Left renal cortex interstitium (tissue), 4 donors: ENCODE measurements around the gene KREMEN1. TPM values are rescaled to one million over a fixed set of nuclear protein-coding genes. Genes with fewer than 3 reads are reported as not detected.
"Not testable (repeated sequence)": the region's sequence is repeated elsewhere in the genome, so short reads cannot be mapped to it uniquely, and the experiment has no call there.

Experiments used
- DNase-seq, 4 donors: peaks; one replicate each; pipeline ENCODE4 v3.0.0-alpha.2; 2013; ENCODE audit warnings: low read depth in 4 of 4, low spot score in 2 of 4, missing footprints in 1 of 4
- polyA plus RNA-seq, 4 donors: library from polyadenylated mRNA; unstranded; fragments of 120-200 nt; gene quantifications; one replicate each; pipeline ENCODE4 v1.2.1, GENCODE V29; 2013; ENCODE audit not compliant: insufficient read length in 4 of 4

The KREMEN1 gene
- polyA plus RNA-seq, 4 donors, result 23.5 to 24.9 (median 24.6) TPM

- no peak for DNase-seq
These were observed 24.2 kb downstream of the KREMEN1 start for GRCh38 chr22:29096736-29097669.

- no peak for DNase-seq
These were observed 25.5 kb downstream of the KREMEN1 start for GRCh38 chr22:29098296-29098695.

GRCh38 chr22:29102300-29102699 lies 29.5 kb downstream of the KREMEN1 start:
- no peak for DNase-seq

GRCh38 chr22:29103121-29103520 lies 30.3 kb downstream of the KREMEN1 start:
- DNase-seq, result no peak

GRCh38 chr22:29105468-29105867 lies 32.6 kb downstream of the KREMEN1 start:
- no peak for DNase-seq

DNA sequence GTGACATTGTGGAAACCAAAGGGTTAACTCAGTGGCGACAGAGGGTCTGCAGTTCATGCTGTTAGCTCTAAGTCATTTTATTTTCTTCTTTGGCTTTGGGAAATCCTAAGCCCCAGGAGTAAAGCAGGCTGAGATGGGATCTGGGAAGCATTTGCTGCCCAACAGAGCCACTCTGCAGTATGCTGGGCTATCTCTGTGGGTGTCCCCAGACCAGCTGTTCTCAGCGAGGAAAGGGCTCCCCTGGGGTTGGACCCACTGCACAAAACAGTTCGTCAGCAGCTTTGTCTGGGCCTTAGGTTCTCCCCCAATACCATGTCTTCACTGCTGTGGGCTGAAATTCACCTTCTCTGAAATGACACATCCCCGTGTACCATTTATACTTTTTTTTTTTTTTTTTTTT lies 34.0 kb downstream of the KREMEN1 start:
- no peak for DNase-seq

GRCh38 chr22:29108137-29108536 lies 35.3 kb downstream of the KREMEN1 start:
- DNase-seq, result no peak

DNA sequence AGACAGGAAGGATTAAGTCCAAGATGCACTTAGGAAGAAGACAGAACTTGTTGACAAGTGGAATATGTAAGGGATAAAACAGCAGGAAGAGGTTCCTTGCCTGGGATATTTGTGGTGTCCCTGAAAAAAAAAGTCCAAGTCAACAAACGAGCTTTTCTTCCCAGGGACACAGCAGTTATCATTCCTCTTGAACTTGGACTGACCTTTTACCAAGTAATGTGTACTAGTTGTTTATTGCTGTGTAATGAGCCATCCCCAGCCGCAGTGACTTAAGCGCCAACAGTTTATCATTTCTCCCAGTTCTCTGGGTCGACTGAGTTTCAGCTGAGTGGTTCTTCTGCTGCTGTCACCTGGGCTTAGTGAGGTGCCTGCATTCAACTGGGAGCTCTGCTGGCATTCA lies 37.0 kb downstream of the KREMEN1 start:
- DNase-seq, result peak in 3 of 4 donors; percentile 45 to 57 (median 51)

DNA sequence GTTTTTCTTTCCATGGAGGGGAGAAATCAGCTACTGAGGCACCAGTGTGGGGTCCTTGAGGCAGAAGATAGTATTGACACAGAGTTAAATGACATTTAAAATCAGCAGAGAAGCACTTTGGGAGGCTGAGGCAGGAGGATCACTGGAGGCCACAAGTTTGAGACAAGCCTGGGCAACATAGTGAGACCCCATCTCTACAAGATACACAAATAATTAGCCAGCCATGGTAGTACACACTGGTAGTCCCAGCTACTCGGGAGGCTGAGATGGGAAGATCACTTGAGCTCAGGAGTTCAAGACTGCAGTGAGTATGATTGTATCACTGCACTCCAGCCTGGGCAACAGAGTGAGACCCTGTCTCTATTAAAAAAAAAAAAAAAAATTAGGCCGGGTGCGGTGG lies 38.1 kb downstream of the KREMEN1 start:
- no peak for DNase-seq

GRCh38 chr22:29112121-29112520 lies 39.3 kb downstream of the KREMEN1 start:
- no peak for DNase-seq

- no peak for DNase-seq
These were observed 39.8 kb downstream of the KREMEN1 start for GRCh38 chr22:29112681-29113080.

- no peak for DNase-seq
These were observed 40.5 kb downstream of the KREMEN1 start for GRCh38 chr22:29113319-29113718.

DNA sequence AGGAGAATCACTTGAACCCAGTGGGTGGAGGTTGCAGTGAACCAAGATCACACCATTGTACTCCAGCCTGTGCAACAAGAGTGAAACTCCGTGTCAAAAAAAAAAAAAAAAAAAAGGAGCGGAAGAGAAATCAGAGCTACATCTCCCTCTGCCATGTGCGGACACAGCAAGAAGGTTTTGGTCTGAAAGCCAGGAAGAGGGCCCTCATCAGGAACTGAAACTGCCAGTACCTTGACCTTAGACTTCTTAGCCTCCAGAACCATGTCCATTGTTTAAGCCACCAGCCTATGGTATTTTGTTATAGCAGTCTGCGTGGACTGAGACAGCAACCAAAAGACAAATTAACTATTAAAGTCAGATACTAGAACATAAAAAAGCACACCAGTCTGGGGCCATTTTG lies 41.6 kb downstream of the KREMEN1 start:
- no peak for DNase-seq

DNA sequence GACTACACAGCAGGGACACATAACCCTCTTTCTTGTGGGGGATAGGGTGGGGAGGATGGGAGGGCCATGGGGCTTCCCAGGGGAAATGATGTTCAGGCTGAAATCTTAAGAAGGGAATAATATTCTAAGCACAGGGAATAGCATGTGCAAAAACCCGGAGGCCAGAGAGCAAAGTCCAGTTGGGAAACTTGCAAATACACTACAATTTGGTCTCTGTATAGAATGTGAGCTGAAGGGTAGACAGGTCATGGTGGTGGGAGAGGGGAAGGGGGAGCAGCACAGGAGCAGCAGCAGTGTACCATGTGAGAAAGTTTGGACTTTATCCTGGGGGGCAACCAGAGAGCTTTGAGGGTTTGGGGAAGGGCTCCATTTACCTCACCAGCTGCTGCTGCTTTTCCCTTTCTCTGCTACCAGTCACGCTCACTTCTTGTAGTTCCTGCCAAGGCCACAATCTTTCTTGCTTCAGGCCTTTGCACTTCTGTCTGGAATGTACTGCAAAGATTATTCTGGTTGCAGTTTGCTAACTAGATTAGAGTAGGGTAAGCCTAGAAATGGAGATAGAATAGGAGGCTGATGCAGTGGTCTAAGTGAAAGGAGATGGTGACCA lies 43.0 kb downstream of the KREMEN1 start:
- no peak for DNase-seq

DNA sequence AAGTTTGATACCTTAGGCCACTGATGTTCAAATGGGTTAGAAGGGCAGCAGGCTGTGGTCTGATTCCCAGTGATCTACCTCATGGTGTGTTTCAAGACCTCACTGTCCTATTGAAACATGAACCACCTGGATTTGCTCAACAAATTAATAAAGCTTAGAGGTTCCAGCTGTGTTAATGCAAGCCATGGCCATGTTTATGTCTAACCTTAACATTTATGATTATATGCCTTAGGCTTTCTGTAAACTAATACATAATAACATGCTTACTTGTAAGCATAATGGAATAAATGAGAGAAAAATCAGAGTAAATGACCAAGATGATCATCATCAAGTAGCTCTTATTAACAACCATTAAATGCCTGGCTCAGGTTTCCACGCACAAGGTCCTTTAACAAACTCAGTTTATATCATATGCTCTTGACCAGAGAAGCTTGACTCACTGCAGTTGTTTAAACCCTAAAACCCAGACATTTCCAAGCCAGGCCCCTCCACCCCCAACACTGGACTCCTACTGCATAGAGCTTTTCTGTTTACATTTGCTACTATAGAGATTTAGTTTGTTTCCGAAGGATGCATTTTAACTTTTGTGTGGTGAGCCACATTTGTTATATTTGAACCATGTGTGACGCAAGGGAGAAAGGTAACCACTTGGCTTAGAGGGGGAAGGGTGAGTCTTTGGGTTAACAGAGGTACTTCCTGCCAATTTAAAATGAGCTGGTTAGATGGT lies 43.7 kb downstream of the KREMEN1 start:
- DNase-seq, result no peak

- DNase-seq, result no peak
These were observed 45.1 kb downstream of the KREMEN1 start for GRCh38 chr22:29117799-29118477.

DNA sequence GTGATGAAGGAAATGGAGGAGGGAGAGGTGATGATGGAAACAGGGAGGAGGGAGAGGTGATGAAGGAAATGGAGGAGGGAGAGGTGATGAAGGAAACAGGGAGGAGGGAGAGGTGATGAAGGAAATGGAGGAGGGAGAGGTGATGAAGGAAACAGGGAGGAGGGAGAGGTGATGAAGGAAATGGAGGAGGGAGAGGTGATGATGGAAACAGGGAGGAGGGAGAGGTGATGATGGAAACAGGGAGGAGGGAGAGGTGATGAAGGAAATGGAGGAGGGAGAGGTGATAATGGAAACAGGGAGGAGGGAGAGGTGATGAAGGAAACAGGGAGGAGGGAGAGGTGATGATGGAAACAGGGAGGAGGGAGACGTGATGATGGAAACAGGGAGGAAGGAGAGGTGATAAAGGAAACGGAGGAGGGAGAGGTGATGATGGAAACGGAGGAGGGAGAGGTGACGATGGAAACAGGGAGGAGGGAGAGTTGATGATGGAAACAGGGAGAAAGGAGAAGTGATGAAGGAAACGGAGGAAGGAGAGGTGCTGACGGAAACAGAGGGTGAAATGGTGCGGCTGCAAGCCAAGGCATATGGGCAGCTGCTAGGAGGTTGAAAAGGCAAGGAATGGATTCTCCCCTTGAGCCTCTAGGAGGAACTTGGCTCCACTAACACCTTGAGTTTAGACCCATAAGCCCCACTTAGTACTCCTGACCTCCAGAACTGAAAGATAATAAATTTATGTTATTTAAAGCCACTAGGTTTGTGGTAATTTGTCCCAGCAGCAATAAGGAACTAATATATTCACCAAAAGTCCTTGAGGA lies 47.5 kb downstream of the KREMEN1 start:
- not testable (repeated sequence) for DNase-seq

DNA sequence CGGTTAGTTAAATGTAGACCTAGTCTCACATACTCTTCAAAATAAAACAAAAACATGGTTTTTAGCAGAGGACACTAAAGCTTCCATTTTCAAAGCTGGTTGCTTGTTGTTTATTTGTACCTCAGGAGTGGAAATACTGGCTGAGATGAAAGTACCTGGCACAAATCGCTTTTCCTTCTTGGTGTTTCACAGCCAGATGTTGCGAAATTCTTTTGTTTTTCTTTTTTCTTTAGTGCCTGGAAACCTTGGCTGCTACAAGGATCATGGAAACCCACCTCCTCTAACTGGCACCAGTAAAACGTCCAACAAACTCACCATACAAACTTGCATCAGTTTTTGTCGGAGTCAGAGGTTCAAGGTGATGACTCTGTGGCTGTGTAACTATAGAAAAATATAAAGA lies 48.3 kb downstream of the KREMEN1 start:
- no peak for DNase-seq

DNA sequence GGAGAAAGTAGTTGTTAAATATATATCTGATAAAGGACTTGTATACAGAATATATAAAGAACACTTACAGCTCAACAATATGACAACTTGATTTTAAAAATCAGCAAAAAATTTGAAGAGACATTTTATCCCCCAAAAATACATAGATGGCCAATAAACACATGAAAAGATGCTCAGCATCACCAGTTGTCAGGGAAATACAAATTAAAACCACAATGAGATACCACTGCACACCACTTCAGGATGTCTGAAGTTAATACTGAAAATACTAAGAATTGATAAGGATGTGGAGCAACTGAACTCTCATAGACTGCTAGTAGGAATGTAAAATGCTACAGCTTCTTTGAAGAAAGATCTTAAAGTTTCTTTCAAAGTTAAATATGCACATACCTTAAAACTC lies 49.2 kb downstream of the KREMEN1 start:
- no peak for DNase-seq
